IPS-18c (cell line): ENCODE data around the gene CEP162.

ENCODE experiments used
- H3K4me3 ChIP-seq: 2 replicates; pipeline ENCODE4 v1.7.0; 2013; ENCODE audit warnings: low read depth, mild to moderate bottlenecking, low read length, moderate library complexity; ENCODE audit not compliant: insufficient read depth
- H3K9me3 ChIP-seq: one replicate; pipeline ENCODE4 v1.6.1; 2013; ENCODE audit warnings: mild to moderate bottlenecking, low read length, moderate library complexity; ENCODE audit not compliant: control insufficient read depth, insufficient read depth

The CEP162 gene

GRCh38 chr6:84078335-84078734 lies 149.1 kb downstream of the CEP162 start:
- Histone ChIP-seq H3K9me3 (no peaks in the 10 kb centered on the region), H3K4me3 (no peak overlapping the region)

GRCh38 chr6:84077645-84078044 lies 149.8 kb downstream of the CEP162 start:
- Histone ChIP-seq H3K9me3 (no peaks in the 10 kb centered on the region), H3K4me3 (no peak overlapping the region)

DNA sequence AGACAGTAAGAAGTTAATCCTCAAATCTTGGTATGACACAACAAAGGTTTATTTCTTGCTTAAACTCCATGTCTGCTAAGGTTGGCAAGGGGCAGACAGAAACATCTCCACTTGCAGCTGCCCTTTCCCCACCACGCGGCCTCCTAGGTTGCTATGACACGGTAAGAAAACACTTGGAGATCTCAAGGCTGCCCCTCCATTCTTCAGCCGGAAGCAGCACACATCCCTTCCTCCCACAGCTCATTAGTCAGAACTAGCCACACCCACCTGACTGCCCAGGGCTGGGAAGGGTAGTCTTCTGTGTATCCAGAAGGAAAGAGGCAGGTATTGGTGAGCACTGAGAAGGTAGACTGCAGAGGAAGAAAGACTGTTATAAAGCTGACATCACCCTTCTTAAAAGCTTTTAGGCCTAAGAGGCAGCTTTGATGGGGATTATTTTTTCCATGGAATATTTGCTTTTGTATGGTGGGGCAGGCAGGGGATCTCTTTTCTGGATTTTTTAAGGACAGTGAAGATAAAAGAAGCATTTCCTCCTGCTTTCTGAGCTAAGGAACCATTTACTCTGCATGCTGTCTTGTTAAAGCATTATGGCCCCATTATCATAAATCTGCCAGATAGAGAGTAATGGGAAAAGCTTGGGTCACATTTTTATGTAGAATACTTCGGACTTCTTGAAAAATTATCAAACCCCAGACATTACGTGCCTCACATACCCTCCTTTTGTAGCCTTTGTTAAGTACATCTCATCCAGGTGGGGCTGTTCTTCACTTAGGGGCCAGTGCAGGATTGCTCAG lies 152.3 kb downstream of the CEP162 start:
- Histone ChIP-seq H3K9me3 (no peaks in the 10 kb centered on the region), H3K4me3 (no peak overlapping the region)
